GM19193 (cell line): ENCODE measurements around the gene DNASE2.

Experiments
- POLR2A ChIP-seq: IDR thresholded peaks from 4 replicates; pipeline ENCODE4 v1.6.1; 2011; ENCODE audit not compliant: insufficient read depth, insufficient read length; ENCODE audit errors: extremely low read depth

The DNASE2 gene

DNA sequence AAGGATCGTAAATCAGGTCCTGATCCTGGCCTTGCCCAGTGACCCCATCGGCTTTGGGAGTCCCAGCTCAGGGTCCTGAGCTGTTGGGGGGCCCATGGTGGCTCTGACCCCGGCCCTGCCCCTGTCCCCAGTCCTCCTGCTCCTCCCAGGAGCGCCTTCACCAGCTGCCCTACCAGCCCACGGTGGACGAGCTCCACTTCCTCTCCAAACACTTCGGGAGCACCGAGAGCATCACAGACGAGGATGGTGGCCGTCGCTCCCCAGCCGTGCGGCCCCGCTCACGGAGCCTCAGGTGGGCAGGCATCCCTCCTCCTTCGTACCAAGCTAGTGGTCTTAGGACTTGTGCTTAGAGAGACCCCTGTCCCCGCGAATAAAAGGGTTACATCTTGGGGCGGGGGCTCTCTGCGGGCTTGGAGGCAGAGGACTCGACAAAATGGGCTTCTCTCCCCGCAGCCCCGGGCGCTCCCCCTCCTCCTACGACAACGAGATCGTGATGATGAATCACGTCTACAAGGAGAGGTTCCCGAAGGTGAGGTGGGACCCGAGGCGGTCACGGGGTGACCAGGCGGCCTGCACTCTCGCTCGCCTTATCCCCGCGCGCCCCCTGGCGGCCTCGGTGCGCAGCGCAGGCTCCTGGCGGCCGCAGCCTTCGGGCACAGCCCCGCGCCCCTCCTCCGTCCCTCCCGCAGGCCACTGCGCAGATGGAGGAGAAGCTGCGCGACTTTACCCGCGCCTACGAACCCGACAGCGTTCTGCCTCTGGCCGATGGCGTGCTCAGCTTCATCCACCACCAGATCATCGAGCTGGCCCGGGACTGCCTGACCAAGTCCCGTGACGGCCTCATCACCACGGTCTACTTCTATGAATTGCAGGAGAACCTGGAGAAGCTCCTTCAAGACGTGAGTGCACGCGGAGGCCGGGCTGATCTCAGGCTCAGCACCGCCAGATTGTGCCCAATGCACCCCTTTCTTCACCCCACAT is 33.8 kb downstream of the DNASE2 start:
- no peak for TF ChIP-seq POLR2A

DNA sequence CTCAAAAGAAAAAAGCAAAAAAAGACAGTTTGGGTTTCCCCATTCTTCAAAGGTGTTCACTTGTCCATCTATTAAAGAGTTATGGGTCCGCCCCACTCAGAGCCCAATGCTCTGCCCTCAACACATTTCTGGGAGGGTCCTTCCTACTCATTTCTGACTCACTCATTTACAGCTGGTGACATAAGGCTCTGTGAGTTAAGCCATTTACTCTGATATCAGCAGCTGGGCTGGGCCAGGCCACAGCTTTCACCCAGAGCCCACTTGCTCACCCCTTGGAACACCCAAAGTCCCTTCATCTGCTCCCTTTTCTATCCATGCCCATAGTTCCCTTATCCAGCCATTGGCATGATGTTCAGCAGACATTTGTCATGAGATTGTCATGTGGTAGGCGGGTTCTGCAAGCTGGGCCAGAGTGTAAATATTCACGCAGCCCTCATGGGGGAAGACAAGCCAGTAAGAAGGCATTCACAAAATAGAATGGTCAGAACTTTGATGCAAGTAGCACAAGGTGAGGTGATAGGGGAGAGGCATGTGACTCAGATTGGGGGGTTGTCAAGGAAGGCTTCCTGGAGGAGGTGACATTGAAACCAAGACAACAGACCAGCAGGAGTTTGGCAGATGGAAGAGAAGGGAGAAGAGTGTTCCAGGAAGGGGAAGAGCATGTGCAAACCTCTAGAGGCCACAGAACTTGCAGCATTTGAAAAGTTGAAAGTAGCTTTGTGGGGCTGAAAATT is 37.1 kb downstream of the DNASE2 start:
- no peak for TF ChIP-seq POLR2A

GRCh38 chr19:12843328-12843727 is 37.9 kb downstream of the DNASE2 start:
- TF ChIP-seq POLR2A, result no peak

DNA sequence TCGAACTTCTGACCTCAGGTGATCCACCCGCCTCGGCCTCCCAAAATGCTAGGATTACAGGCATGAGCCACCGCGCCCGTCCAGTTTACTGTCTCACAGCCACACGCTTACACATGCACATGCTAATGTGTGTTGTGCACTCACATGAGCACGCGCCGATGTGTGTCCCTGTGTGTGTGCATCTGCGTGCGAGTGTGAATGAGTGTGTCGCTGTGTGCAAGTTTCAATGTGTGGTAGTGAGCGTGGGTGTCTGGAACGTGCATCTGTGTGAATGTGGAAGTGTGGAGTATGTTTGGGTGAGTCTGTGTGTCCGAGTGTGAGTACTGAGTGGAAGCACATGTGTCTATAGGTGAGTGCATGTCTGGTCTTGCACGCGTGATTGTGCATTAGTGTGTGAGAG is 38.7 kb downstream of the DNASE2 start:
- no peak for TF ChIP-seq POLR2A

DNA sequence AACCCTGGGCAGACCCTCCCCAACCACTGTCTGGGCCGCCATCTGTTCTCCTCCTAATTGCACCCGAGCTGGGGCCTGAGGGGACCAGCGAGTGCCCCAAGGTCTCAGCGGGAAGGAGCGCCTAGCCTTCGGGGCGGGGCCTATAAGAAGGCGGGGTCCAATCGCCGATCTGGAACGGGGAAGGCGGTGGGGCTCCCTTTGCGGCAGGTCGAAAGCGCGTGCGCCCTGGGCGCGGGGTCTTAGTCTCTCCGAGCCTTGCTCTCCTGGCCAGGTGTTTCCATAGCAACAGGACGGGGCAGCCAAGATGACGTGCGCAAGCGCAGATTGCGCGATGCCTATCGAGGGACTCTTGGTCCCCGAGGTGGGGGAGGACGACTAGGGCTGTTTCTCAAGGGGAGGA is 40.2 kb downstream of the DNASE2 start:
- no peak for TF ChIP-seq POLR2A

- TF ChIP-seq POLR2A, result no peak
Observed at GRCh38 chr19:12840091-12841079, 40.9 kb downstream of the DNASE2 start.

GRCh38 chr19:12838886-12839756 is 42.1 kb downstream of the DNASE2 start:
- TF ChIP-seq POLR2A, result no peak

DNA sequence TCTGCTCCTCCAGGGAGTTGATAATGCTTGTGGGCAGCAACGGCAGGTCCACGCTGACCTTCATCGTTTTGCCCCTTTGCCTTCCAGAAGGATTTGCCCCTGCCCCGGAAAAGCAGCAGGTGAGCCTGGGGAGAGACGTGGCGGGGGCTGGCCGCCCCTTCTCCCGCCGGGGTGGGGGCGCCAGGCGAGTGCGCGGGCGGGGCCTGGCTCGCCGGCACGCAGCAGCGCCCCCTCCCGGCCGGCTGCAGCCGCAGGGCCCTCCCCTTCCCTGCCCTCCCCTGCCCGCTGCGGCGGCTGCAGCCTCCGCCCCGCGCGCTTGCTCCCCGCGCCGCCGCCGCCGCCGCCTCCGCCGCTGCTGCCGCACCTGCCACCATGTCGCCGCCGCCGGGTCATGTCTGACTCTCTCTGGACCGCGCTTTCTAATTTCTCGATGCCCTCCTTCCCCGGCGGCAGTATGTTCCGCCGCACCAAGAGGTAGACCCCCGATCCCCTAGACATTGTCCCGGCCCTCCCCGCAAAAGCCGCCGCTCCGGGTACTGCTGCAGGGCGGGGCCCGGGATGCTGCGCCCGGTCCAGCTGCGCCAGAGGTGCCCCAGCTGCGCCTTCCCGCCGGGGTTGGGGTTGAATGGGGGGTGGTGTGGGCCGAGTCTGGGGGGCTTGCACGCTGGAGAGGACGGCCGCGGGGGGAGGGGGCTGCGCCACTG is 42.9 kb downstream of the DNASE2 start, which contains the start of gene MAST1:
Gene MAST1, plus strand, starts transcription at position 334 of the 704 bp plus-strand sequence. Its CDS starts 58 bp downstream, at position 392.
- no peak for TF ChIP-seq POLR2A

DNA sequence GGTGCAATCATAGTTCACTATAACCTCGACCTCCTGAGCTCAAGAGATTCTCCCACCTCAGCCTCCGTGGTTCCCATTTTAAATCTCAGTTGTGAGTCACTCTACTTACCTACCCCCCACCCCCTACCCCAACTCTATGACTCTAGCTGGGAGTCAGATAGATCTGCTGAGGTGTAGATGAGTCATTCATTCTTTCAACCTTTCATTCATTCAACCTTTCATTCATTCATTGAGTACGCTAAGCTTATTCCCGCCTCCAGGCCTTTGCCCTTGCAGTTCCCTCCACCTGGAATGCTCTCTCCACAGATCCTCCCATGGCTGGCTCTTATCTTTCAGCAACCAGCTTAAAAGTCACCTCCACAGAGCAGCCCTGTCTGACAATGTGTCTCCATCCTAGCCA is 44.0 kb downstream of the DNASE2 start:
- no peak for TF ChIP-seq POLR2A

DNA sequence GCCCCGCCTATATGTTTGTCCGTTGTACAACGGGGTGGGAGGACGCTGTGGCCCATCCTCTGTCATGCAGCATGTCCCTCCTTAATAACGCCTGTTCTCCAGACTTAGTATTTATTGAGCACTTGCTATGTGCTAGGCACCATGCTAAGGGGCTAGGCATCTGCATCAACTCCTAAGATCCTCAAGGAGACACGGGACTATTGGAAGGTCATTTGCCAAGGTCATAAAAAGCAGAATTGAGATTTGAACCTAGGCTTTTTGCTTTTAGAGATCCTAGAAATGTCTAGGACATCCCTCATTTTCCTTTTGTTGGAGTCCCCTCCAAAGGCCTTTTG is 44.8 kb downstream of the DNASE2 start:
- TF ChIP-seq POLR2A, result no peak

- TF ChIP-seq POLR2A, result no peak
Observed at GRCh38 chr19:12834976-12835757, 46.1 kb downstream of the DNASE2 start.

- TF ChIP-seq POLR2A, result no peak
Observed at GRCh38 chr19:12834566-12834943, 46.7 kb downstream of the DNASE2 start, which contains the start of gene RTBDN. Gene RTBDN, minus strand, starts transcription at chr19:12834579. Its CDS starts 4,600 bp downstream, at chr19:12829979.
